Mesendoderm (in vitro differentiated cells): ENCODE measurements around the gene ADRA2B.

Experiments
- DNase-seq: peaks from one replicate; pipeline ENCODE4 v3.0.0; 2013
- H2AK5ac ChIP-seq: 2 replicates; pipeline ENCODE4 v1.6.1; 2013; ENCODE audit warnings: low read length, inconsistent platforms
- H2BK120ac ChIP-seq: 2 replicates; pipeline ENCODE4 v1.6.1; 2013; ENCODE audit warnings: low read depth, mild to moderate bottlenecking, low read length, moderate library complexity, mixed read lengths
- H2BK15ac ChIP-seq: replicated peaks from 2 replicates; pipeline ENCODE4 v1.6.1; 2013; ENCODE audit warnings: low read depth, mild to moderate bottlenecking, moderate library complexity
- H2BK5ac ChIP-seq: 2 replicates; pipeline ENCODE4 v1.6.1; 2013; ENCODE audit warnings: low read length, inconsistent platforms
- H3K18ac ChIP-seq: 2 replicates; pipeline ENCODE4 v1.6.1; 2013; ENCODE audit warnings: mild to moderate bottlenecking, low read length, mixed read lengths
- H3K23ac ChIP-seq: one replicate; pipeline ENCODE4 v1.6.1; 2013; ENCODE audit warnings: low read length
- H3K27ac ChIP-seq: 2 replicates; pipeline ENCODE4 v1.5.1; 2013; ENCODE audit warnings: low read depth, mild to moderate bottlenecking, inconsistent platforms, low read length, moderate library complexity
- H3K27me3 ChIP-seq: 2 replicates; pipeline ENCODE4 v1.6.1; 2013; ENCODE audit warnings: low read length, control low read depth, mild to moderate bottlenecking, inconsistent platforms; ENCODE audit not compliant: insufficient read depth, poor library complexity
- H3K36me3 ChIP-seq: 2 replicates; pipeline ENCODE4 v1.6.1; 2013; ENCODE audit warnings: low read length, inconsistent platforms; ENCODE audit not compliant: control insufficient read depth, insufficient read depth
- H3K4ac ChIP-seq: one replicate; pipeline ENCODE4 v1.6.1; 2013; ENCODE audit warnings: low read depth, mild to moderate bottlenecking, low read length, moderate library complexity
- H3K4me1 ChIP-seq: 2 replicates; pipeline ENCODE4 v1.6.1; 2013; ENCODE audit warnings: low read depth, low read length, inconsistent platforms; ENCODE audit not compliant: control insufficient read depth
- H3K4me2 ChIP-seq: 2 replicates; pipeline ENCODE4 v1.6.1; 2013; ENCODE audit warnings: low read length
- H3K4me3 ChIP-seq: 2 replicates; pipeline ENCODE4 v1.5.1; 2013; ENCODE audit warnings: mild to moderate bottlenecking, low read length
- H3K56ac ChIP-seq: one replicate; pipeline ENCODE4 v1.6.1; 2013; ENCODE audit warnings: low read length
- H3K79me1 ChIP-seq: 2 replicates; pipeline ENCODE4 v1.6.1; 2013; ENCODE audit warnings: low read length, inconsistent platforms
- H3K79me2 ChIP-seq: 2 replicates; pipeline ENCODE4 v1.6.1; 2013; ENCODE audit warnings: mild to moderate bottlenecking, low read length; ENCODE audit not compliant: control insufficient read depth, insufficient read depth
- H3K9ac ChIP-seq: 2 replicates; pipeline ENCODE4 v1.6.1; 2013; ENCODE audit warnings: low read length, inconsistent platforms
- H4K5ac ChIP-seq: one replicate; pipeline ENCODE4 v1.6.1; 2013; ENCODE audit warnings: low read length
- H4K8ac ChIP-seq: one replicate; pipeline ENCODE4 v1.6.1; 2013; ENCODE audit warnings: low read depth, mild to moderate bottlenecking, control low read depth, low read length, moderate library complexity
- WGBS: extraction: QIAGEN DNeasy Blood & Tissue Kit; methylation state at CpG from one replicate; pipeline ENCODE4 v1.1.7; 2013; ENCODE audit warnings: low lambda C conversion rate, missing lambda C conversion rate; ENCODE audit not compliant: insufficient coverage; ENCODE audit errors: extremely low coverage; 5-methylcytosine and 5-hydroxymethylcytosine counted together

Gene ADRA2B

DNA sequence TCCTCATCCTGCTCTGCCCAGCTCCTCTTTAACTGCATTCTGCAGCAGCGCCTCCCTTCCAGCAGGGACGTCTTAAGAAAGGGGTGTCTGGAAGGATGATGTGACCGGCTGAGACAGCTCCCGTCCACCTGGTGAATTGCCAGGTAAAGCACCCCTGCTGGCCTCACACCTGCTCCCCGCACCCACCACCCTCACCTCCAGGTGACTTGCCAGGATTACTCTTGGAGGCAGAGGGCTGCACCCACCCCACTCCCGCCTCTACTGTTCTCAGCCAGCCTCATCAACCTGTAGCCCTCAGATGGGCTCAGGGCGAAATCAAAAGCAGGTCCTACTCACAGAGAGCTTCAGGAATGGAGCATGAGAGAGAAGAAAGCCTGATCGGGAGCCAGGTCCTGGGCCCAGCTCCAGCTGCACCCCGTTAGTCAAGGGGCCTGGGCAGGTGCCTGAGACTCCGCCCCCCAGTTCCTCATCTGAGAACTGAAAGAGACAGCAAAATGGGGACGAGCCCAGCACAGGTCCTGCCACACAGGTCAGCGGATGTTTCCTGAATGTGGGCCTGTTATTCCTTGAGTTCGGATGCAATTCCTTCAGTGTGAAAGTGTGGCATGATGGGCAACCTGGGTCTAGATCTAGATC, 5.6 kb downstream of the ADRA2B start:
- peaks cover 7% of the 10 kb centered on the region for H3K4me1 ChIP-seq
- no peak overlapping the region for H2AK5ac ChIP-seq
- H2BK15ac ChIP-seq: no peak overlapping the region
- H3K23ac ChIP-seq: no peak overlapping the region
- H3K18ac ChIP-seq: no peak overlapping the region
- no CpG with 5 or more reads among the region's 13 CpGs for WGBS
- no peaks in the 10 kb centered on the region for H3K79me2 ChIP-seq
- H3K4ac ChIP-seq: no peak overlapping the region
- no peak overlapping the region for H4K5ac ChIP-seq
- DNase-seq: no peak
- no peak overlapping the region for H3K4me2 ChIP-seq
- no peak overlapping the region for H3K27ac ChIP-seq
- H3K27me3 ChIP-seq: no peaks in the 10 kb centered on the region
- no peak overlapping the region for H3K9ac ChIP-seq
- no peak overlapping the region for H3K56ac ChIP-seq
- H3K79me1 ChIP-seq: no peaks in the 10 kb centered on the region
- no peak overlapping the region for H3K4me3 ChIP-seq
- H2BK5ac ChIP-seq: no peak overlapping the region
- H4K8ac ChIP-seq: no peak overlapping the region
- H3K36me3 ChIP-seq: no peaks in the 10 kb centered on the region
- no peak overlapping the region for H2BK120ac ChIP-seq

DNA sequence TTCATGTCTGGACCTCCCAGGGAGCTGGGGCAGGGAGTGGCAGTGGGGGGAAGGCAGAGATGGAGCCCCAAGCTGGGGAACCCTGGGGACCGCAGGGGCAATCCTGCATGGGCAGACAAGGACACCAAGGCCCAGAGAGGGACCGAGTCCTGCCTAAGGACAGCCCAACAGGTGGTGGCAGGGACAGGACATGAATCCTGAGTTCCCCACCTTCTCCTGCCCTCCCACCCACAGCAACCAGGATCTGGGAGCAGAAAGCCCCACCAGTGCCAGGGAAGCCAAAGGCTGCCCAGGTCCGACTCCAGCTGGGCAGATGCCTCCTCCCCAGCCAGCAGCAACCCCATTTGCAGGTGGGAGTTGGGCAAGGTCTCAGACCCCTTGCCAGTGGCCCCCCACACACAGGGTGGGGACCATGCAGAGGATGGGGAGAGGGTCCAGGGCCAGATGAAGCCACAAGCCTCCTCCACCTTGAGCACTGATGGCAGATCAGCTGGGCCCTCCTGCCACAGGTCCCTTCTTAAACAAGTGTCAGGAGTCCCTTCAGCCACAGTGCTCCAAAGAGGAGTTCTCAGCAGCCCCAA, 6.3 kb downstream of the ADRA2B start:
- Histone ChIP-seq H3K36me3 (no peaks in the 10 kb centered on the region), H2BK120ac (no peak overlapping the region), H4K5ac (no peak overlapping the region), H2BK5ac (no peak overlapping the region), H3K4ac (no peak overlapping the region), H3K9ac (no peak overlapping the region), H2BK15ac (no peak overlapping the region), H3K23ac (no peak overlapping the region), H3K79me2 (no peaks in the 10 kb centered on the region), H3K4me1 (peaks cover 7% of the 10 kb centered on the region), H3K4me2 (no peak overlapping the region), H2AK5ac (no peak overlapping the region), H3K27me3 (no peaks in the 10 kb centered on the region), H3K18ac (no peak overlapping the region), H3K4me3 (no peak overlapping the region), H3K27ac (no peak overlapping the region), H4K8ac (no peak overlapping the region), H3K79me1 (no peaks in the 10 kb centered on the region), H3K56ac (no peak overlapping the region)
- no CpG with 5 or more reads among the region's 3 CpGs for WGBS
- no peak for DNase-seq

DNA sequence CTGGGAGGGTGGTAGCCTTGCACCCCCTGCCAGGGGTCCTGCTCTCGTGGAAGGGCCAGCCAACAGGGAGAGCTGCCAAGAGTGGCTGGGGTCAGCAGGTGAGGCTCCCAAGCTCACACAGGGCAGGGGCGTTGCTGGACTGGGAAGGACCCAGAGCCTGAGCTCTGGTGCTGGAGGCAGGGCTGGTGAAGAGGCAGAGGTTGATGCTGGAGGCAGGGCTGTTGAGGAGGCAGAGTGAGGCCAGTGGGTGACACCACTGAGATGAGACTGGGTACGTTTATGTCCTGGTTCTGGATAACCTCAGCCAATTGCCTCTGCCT, 7.0 kb downstream of the ADRA2B start:
- Histone ChIP-seq H3K23ac (no peak overlapping the region), H4K5ac (no peak overlapping the region), H3K36me3 (no peaks in the 10 kb centered on the region), H2AK5ac (no peak overlapping the region), H3K4me3 (no peak overlapping the region), H3K4me1 (peaks cover 7% of the 10 kb centered on the region), H3K4me2 (no peak overlapping the region), H3K4ac (no peak overlapping the region), H2BK15ac (no peak overlapping the region), H2BK120ac (no peak overlapping the region), H3K27me3 (no peaks in the 10 kb centered on the region), H4K8ac (no peak overlapping the region), H3K56ac (no peak overlapping the region), H3K79me1 (no peaks in the 10 kb centered on the region), H3K9ac (no peak overlapping the region), H2BK5ac (no peak overlapping the region), H3K27ac (no peak overlapping the region), H3K79me2 (no peaks in the 10 kb centered on the region), H3K18ac (no peak overlapping the region)
- no peak for DNase-seq
- no CpG with 5 or more reads among the region's 3 CpGs for WGBS

DNA sequence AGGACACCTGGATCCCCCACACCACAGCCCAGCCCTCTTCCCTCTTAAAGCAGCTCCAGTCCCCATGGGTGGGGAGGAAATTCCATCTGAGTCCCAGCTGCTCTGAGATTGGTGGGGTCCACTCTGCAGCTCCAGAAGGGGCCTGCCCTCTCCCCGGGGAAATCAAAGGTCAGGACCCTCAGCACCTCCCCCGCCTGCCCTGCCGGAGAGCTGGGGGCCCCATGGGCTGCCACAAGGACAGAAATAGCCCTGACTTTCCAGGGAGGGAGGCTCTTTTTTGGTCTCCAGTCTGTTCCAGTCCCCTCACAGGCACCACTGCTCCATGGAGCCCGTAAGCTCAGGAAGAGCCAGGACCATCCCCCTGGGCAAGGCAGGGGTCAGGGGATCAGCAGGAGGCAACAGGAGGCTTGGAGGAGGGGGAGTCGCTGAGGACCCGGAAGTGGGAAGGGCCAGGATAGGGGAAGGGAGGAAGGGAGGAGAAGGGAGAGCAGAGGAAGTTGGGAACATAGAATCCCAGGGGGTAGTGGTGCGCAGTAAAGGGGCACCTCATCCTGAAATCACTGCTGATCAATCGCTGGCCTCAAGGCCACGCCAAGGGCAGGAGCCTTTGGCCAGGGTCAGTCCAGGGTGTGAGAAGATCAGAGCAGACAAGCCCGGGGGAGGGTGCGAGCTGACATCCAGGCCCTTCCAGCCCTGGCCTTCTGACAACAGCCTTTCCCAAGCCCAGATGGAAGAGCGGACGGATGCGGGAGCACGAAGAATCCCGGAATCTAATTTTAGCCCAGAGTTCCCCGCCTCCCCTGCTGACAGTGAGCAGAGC, 7.6 kb downstream of the ADRA2B start:
- Histone ChIP-seq H3K27ac (no peak overlapping the region), H3K56ac (peak overlapping the region; percentile 49), H2AK5ac (no peak overlapping the region), H3K4ac (no peak overlapping the region), H3K4me2 (no peak overlapping the region), H4K8ac (no peak overlapping the region), H2BK120ac (no peak overlapping the region), H2BK15ac (no peak overlapping the region), H2BK5ac (no peak overlapping the region), H3K79me1 (no peaks in the 10 kb centered on the region), H3K36me3 (no peaks in the 10 kb centered on the region), H3K27me3 (no peaks in the 10 kb centered on the region), H3K23ac (no peak overlapping the region), H3K79me2 (no peaks in the 10 kb centered on the region), H3K18ac (peak overlapping the region; percentile 13), H4K5ac (no peak overlapping the region), H3K9ac (peak overlapping the region; percentile 27), H3K4me1 (peaks cover 7% of the 10 kb centered on the region), H3K4me3 (no peak overlapping the region)
- no CpG with 5 or more reads among the region's 17 CpGs for WGBS
- peak; percentile 63 for DNase-seq

DNA sequence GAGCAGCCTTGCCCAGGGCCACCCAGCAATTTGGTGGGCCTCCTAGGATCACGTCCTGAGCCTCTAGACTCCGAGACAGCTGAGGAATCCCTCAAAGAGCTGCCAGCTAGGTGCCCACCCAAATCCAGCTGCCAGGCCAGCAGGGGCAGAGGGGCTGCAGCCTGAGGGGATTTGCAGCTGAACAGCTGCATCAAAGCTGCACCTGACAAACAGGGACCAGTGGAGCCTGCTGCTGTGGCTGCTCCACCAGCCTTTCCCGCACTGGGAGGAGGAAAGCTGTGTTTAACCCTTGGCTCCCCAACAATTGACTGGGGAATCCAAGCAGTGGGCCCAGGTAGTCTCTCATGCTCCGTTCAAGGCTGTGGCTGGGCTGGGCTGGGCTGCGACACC, 8.2 kb downstream of the ADRA2B start:
- no peak overlapping the region for H2BK15ac ChIP-seq
- no peak overlapping the region for H2BK120ac ChIP-seq
- no peak overlapping the region for H3K23ac ChIP-seq
- no peak overlapping the region for H4K8ac ChIP-seq
- H3K9ac ChIP-seq: peak overlapping the region; percentile 27
- H2BK5ac ChIP-seq: no peak overlapping the region
- H3K79me1 ChIP-seq: no peaks in the 10 kb centered on the region
- no peak overlapping the region for H3K4me2 ChIP-seq
- WGBS: no CpG with 5 or more reads among the region's 5 CpGs
- peak; percentile 16 for DNase-seq
- H3K36me3 ChIP-seq: no peaks in the 10 kb centered on the region
- no peak overlapping the region for H3K4ac ChIP-seq
- H3K27ac ChIP-seq: no peak overlapping the region
- peak overlapping the region; percentile 49 for H3K56ac ChIP-seq
- no peaks in the 10 kb centered on the region for H3K27me3 ChIP-seq
- H3K4me3 ChIP-seq: no peak overlapping the region
- no peak overlapping the region for H4K5ac ChIP-seq
- H3K18ac ChIP-seq: no peak overlapping the region
- H3K4me1 ChIP-seq: peaks cover 7% of the 10 kb centered on the region
- no peaks in the 10 kb centered on the region for H3K79me2 ChIP-seq
- no peak overlapping the region for H2AK5ac ChIP-seq
